ENCODE measurements around the gene USP12. TPM values are rescaled to one million over a fixed set of nuclear protein-coding genes. Genes with fewer than 3 reads are reported as not detected.
A peak's percentile ranks its signal among the peaks of the same experiment; 100 is the strongest.

Gene USP12
- total RNA-seq, 1 donor from 2014 or later, result 19.7 TPM

GRCh38 chr13:27022571-27023311 lies 148.9 kb downstream of the USP12 start:
- Mint-ChIP-seq H3K4me1 (peaks cover 5% of the 10 kb centered on the region), H3K27me3 (ENCODE audit: insufficient read depth, low read depth) (peaks cover 6% of the 10 kb centered on the region), H3K27ac (no peak overlapping the region), H3K4me3 (no peak overlapping the region), H3K9me3 (peaks cover 2% of the 10 kb centered on the region), H3K36me3 (no peaks in the 10 kb centered on the region)
- Histone ChIP-seq H3F3A (ENCODE audit: low read depth) (no peaks in the 10 kb centered on the region), H3K27ac (no peak overlapping the region), H4K20me1 (ENCODE audit: low read depth) (no peaks in the 10 kb centered on the region), H3K9ac (no peak overlapping the region), H3K4me2 (no peak overlapping the region), H3K36me3 (no peaks in the 10 kb centered on the region), H3K9me3 (ENCODE audit: low read depth) (no peaks in the 10 kb centered on the region), H3K79me2 (ENCODE audit: low read depth) (no peaks in the 10 kb centered on the region), H3K4me1 (peaks cover 5% of the 10 kb centered on the region), H3K4me3 (no peak overlapping the region), H2AFZ (replicated peaks) (peak overlapping the region; percentile 19), H3K27me3 (no peaks in the 10 kb centered on the region)
- TF ChIP-seq EZH2phosphoT487 (IDR thresholded peaks at IDR 0.05) (no peak), CTCF (IDR thresholded peaks at IDR 0.05) (no peak), EZH2 (IDR thresholded peaks at IDR 0.05) (no peak)
- DNase-seq (ENCODE audit: low spot score), result no peak

GRCh38 chr13:27020415-27020814 lies 151.2 kb downstream of the USP12 start:
- no peak overlapping the region for H3K9ac ChIP-seq
- H3K4me3 ChIP-seq, result no peak overlapping the region
- TF ChIP-seq EZH2 (IDR thresholded peaks at IDR 0.05) (no peak), EZH2phosphoT487 (IDR thresholded peaks at IDR 0.05) (no peak), CTCF (IDR thresholded peaks at IDR 0.05) (no peak)
- no peak overlapping the region for H3K27ac ChIP-seq
- no peak overlapping the region for H3K4me2 ChIP-seq
- Mint-ChIP-seq H3K4me1 (peaks cover 5% of the 10 kb centered on the region), H3K4me3 (no peak overlapping the region), H3K27ac (no peak overlapping the region), H3K27me3 (ENCODE audit: insufficient read depth, low read depth) (peaks cover 3% of the 10 kb centered on the region), H3K36me3 (no peaks in the 10 kb centered on the region), H3K9me3 (peaks cover 2% of the 10 kb centered on the region)
- H3K9me3 ChIP-seq (ENCODE audit: low read depth), result no peaks in the 10 kb centered on the region
- H3K27me3 ChIP-seq, result no peaks in the 10 kb centered on the region
- no peaks in the 10 kb centered on the region for H3F3A ChIP-seq (ENCODE audit: low read depth)
- no peaks in the 10 kb centered on the region for H4K20me1 ChIP-seq (ENCODE audit: low read depth)
- no peak overlapping the region for H2AFZ ChIP-seq (replicated peaks)
- no peak for DNase-seq (ENCODE audit: low spot score)
- no peaks in the 10 kb centered on the region for H3K79me2 ChIP-seq (ENCODE audit: low read depth)
- peaks cover 5% of the 10 kb centered on the region for H3K4me1 ChIP-seq
- no peaks in the 10 kb centered on the region for H3K36me3 ChIP-seq

GRCh38 chr13:27018882-27019281 lies 152.7 kb downstream of the USP12 start:
- no peaks in the 10 kb centered on the region for H3K27me3 ChIP-seq
- no peak overlapping the region for H3K27ac Mint-ChIP-seq
- H3K4me1 ChIP-seq, result peaks cover 5% of the 10 kb centered on the region
- peaks cover 3% of the 10 kb centered on the region for H3K27me3 Mint-ChIP-seq (ENCODE audit: insufficient read depth, low read depth)
- no peaks in the 10 kb centered on the region for H3K9me3 ChIP-seq (ENCODE audit: low read depth)
- no peaks in the 10 kb centered on the region for H3F3A ChIP-seq (ENCODE audit: low read depth)
- no peak overlapping the region for H3K4me3 ChIP-seq
- H3K4me2 ChIP-seq, result peak overlapping the region; percentile 18
- H3K9ac ChIP-seq, result no peak overlapping the region
- H3K36me3 Mint-ChIP-seq, result no peaks in the 10 kb centered on the region
- H3K4me3 Mint-ChIP-seq, result no peak overlapping the region
- H3K79me2 ChIP-seq (ENCODE audit: low read depth), result no peaks in the 10 kb centered on the region
- no peak for DNase-seq (ENCODE audit: low spot score)
- H3K27ac ChIP-seq, result no peak overlapping the region
- H3K9me3 Mint-ChIP-seq, result peaks cover 2% of the 10 kb centered on the region
- TF ChIP-seq EZH2phosphoT487 (IDR thresholded peaks at IDR 0.05) (no peak), CTCF (IDR thresholded peaks at IDR 0.05) (no peak), EZH2 (IDR thresholded peaks at IDR 0.05) (no peak)
- peaks cover 5% of the 10 kb centered on the region for H3K4me1 Mint-ChIP-seq
- no peaks in the 10 kb centered on the region for H4K20me1 ChIP-seq (ENCODE audit: low read depth)
- H2AFZ ChIP-seq (replicated peaks), result peak overlapping the region; percentile 76
- no peaks in the 10 kb centered on the region for H3K36me3 ChIP-seq
